ENCODE results near the gene PYROXD2. TPM values are rescaled to one million over a fixed set of nuclear protein-coding genes. Genes with fewer than 3 reads are reported as not detected.

Gene PYROXD2
- total and polyA plus RNA-seq, 2 of the 13 experiments (the other 11 are each of a cell fraction or from before 2014, with no cell fraction given), result 2.0 to 6.2 TPM

DNA sequence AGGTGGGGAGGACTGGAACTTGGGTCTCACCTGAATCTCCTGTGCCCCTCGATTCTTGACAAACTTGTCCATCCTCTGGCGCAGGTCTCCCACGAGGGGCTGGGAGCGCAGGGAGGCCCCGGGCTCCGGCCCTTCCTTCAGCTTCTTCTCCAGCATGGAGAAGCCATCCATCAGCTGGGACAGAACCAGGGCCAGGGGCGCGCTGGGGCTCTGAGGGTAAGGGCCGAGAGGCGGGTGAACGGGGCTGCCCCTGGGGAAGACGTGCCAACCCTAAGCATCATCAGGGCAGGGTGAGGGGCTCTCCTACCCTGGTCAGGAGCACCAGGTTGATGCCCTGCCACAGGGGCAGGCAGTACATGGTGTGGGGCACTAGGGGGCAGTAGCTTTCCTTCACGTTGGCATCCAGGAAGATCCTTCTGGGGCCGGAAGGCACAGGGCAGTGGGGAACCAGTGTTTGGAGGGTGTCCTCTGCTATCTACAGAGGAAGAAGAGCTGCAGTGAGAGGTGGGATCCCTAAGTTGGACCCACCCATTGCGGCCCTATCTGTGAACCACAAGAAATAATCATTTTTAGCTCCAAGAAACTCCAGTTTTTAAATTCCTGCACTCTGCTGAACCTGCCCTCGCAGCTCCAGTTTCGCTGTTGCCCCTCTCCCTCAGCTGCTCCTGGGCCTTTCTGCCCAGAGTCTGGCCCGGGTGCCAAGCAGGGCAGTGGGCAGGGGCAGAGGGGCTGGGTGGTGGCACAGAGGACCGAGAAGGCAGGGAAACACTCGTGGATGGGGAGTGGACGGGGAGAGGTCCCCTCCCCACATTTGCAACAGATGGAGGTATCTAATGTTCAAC is 10.8 kb upstream of the PYROXD2 start:
- ChIA-PET CTCF (ENCODE audit: low intra/inter-chr PET ratio, low total read pairs) (interaction anchor here (1.3 kb wide), 1 partner anchor 239 kb away, joined by 4 read pairs; no protein-coding TSS in a partner anchor), POLR2A (interaction anchor here (3.7 kb wide), 1 partner anchor 11 kb away, joined by 29 read pairs; the partner anchor contains the start of gene PYROXD2)
- H3K27ac ChIP-seq (ENCODE audit: extremely low read length, insufficient read depth, low read length), result no peak overlapping the region
- H3K9me3 ChIP-seq (ENCODE audit: low read length), result no peaks in the 10 kb centered on the region
- peaks cover 10% of the 10 kb centered on the region for H3K4me1 ChIP-seq (ENCODE audit: insufficient read depth, low read length)
- WGBS (ENCODE audit: low lambda C conversion rate), result 89% methylated on average over 15 of the region's 21 CpGs
- DNase-seq (ENCODE audit: low spot score) (peak; percentile 29), FAIRE-seq (no peak), ATAC-seq (peak; percentile 72)
- no peaks in the 10 kb centered on the region for H3K79me2 ChIP-seq (ENCODE audit: insufficient read depth, low read length)
- TF ChIP-seq FIP1L1 (IDR thresholded peaks at IDR 0.05; ENCODE audit: borderline replicate concordance, insufficient read depth, low read depth, low read length) (no peak), STAG1 (CRISPR knock-in tag; IDR thresholded peaks at IDR 0.05) (peak; percentile 55), ZNF546 (CRISPR knock-in tag; conservative IDR thresholded peaks at IDR 0.05) (no peak), XRCC5 (optimal IDR thresholded peaks at IDR 0.05; ENCODE audit: low read length) (peak; percentile 50), AGO2 (optimal IDR thresholded peaks at IDR 0.05; ENCODE audit: low read depth, low read length) (peak; percentile 60), SMC3 (IDR thresholded peaks at IDR 0.05; ENCODE audit: low read length) (peak; percentile 18; the same call in 1 of the 2 replicates), ZNF883 (CRISPR knock-in tag; IDR thresholded peaks at IDR 0.05; ENCODE audit: not compliant biosample characterization) (peak; percentile 23), RBM22 (optimal IDR thresholded peaks at IDR 0.05; ENCODE audit: low read length) (peak; percentile 38), CEBPG (CRISPR knock-in tag; IDR thresholded peaks at IDR 0.05) (no peak), ZMYM4 (CRISPR knock-in tag; IDR thresholded peaks at IDR 0.05) (0 out of 2 replicates have a peak, but pooled peaks have one; percentile 13), HNRNPL (IDR thresholded peaks at IDR 0.05; ENCODE audit: low read depth, low read length) (peak; percentile 84), CBX1 (IDR thresholded peaks at IDR 0.05; ENCODE audit: low read depth) (peak; percentile 25), ZNF33A (CRISPR knock-in tag; IDR thresholded peaks at IDR 0.05; ENCODE audit: borderline replicate concordance) (no peak)
- TF ChIP-seq, protein P1, sequence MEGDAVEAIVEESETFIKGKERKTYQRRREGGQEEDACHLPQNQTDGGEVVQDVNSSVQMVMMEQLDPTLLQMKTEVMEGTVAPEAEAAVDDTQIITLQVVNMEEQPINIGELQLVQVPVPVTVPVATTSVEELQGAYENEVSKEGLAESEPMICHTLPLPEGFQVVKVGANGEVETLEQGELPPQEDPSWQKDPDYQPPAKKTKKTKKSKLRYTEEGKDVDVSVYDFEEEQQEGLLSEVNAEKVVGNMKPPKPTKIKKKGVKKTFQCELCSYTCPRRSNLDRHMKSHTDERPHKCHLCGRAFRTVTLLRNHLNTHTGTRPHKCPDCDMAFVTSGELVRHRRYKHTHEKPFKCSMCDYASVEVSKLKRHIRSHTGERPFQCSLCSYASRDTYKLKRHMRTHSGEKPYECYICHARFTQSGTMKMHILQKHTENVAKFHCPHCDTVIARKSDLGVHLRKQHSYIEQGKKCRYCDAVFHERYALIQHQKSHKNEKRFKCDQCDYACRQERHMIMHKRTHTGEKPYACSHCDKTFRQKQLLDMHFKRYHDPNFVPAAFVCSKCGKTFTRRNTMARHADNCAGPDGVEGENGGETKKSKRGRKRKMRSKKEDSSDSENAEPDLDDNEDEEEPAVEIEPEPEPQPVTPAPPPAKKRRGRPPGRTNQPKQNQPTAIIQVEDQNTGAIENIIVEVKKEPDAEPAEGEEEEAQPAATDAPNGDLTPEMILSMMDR (CRISPR knock-in tag; IDR thresholded peaks at IDR 0.05), result peak; percentile 75
- TF ChIP-seq, protein P2, sequence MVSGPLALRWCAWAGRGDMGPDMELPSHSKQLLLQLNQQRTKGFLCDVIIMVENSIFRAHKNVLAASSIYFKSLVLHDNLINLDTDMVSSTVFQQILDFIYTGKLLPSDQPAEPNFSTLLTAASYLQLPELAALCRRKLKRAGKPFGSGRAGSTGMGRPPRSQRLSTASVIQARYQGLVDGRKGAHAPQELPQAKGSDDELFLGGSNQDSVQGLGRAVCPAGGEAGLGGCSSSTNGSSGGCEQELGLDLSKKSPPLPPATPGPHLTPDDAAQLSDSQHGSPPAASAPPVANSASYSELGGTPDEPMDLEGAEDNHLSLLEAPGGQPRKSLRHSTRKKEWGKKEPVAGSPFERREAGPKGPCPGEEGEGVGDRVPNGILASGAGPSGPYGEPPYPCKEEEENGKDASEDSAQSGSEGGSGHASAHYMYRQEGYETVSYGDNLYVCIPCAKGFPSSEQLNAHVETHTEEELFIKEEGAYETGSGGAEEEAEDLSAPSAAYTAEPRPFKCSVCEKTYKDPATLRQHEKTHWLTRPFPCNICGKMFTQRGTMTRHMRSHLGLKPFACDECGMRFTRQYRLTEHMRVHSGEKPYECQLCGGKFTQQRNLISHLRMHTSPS (CRISPR knock-in tag; IDR thresholded peaks at IDR 0.05; ENCODE audit: low read depth), result 0 out of 2 replicates have a peak, but pooled peaks have one; percentile 28
- TF ChIP-seq, protein P3, sequence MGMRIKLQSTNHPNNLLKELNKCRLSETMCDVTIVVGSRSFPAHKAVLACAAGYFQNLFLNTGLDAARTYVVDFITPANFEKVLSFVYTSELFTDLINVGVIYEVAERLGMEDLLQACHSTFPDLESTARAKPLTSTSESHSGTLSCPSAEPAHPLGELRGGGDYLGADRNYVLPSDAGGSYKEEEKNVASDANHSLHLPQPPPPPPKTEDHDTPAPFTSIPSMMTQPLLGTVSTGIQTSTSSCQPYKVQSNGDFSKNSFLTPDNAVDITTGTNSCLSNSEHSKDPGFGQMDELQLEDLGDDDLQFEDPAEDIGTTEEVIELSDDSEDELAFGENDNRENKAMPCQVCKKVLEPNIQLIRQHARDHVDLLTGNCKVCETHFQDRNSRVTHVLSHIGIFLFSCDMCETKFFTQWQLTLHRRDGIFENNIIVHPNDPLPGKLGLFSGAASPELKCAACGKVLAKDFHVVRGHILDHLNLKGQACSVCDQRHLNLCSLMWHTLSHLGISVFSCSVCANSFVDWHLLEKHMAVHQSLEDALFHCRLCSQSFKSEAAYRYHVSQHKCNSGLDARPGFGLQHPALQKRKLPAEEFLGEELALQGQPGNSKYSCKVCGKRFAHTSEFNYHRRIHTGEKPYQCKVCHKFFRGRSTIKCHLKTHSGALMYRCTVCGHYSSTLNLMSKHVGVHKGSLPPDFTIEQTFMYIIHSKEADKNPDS (CRISPR knock-in tag; IDR thresholded peaks at IDR 0.05), result no peak
- no peak overlapping the region for H3K9ac ChIP-seq (ENCODE audit: insufficient read depth, low read depth, low read length)
- no TSS peak for BruUV-seq (replicated peaks)
- 0 out of 2 replicates have a peak, but pooled peaks cover 2% of the 10 kb centered on the region for H4K20me1 ChIP-seq (ENCODE audit: insufficient read depth, low read length)
- H3K27me3 ChIP-seq (ENCODE audit: control insufficient read depth in 1 of 2, insufficient read depth in 2 of 2, low read length in 2 of 2), result no peaks in the 10 kb centered on the region
- in situ Hi-C loops (cut with HindIII; ENCODE audit: extremely low pct_ligation_motif_present, low pct_unique_long_range_greater_than_20kb) (no loop called here), intact Hi-C loops (cut with micrococcal nuclease; ENCODE audit: unreplicated experiment) (no loop called here)
- H2AFZ ChIP-seq (ENCODE audit: low read length), result no peak overlapping the region
- no peak overlapping the region for H3K4me2 ChIP-seq (ENCODE audit: low read depth, low read length)
- no peak overlapping the region for H3K4me3 ChIP-seq (replicated peaks in 1 of 3; ENCODE audit: insufficient read depth in 1 of 3, low read depth in 2 of 3, low read length in 3 of 3)
- peaks cover 7 to 21% of the 10 kb centered on the region in 2 experiments; a peak in 4 of 5 replicates for H3K36me3 ChIP-seq (replicated peaks in 1 of 2; ENCODE audit: control insufficient read depth in 1 of 2, insufficient read depth in 2 of 2, low read length in 2 of 2)
